ENCODE measurements around the gene SPINT2.

Gene SPINT2

GRCh38 chr19:38250821-38251563 is 13.4 kb upstream of the SPINT2 start:
- CTCF ChIA-PET: interaction anchor here (1.0 to 4.7 kb wide), 7 partner anchors 7 to 108 kb away, joined by 3 to 28 read pairs (median 5); partner anchors contain the start of gene CATSPERG
- no peak for DNase-seq
- H3K4me1 ChIP-seq (ENCODE audit: control extremely low read depth in 1 of 4, control insufficient read depth in 4 of 4, insufficient read depth in 4 of 4, low read length in 3 of 4): peaks cover 0 to 37% (median 33%) of the 10 kb centered on the region in 4 experiments
- POLR2A ChIA-PET: interaction anchor here (0.6 to 0.8 kb wide), 2 partner anchors 15 to 44 kb away, joined by 4 to 5 read pairs; no protein-coding TSS in a partner anchor
- H3K36me3 ChIP-seq (ENCODE audit: control insufficient read depth in 4 of 4, insufficient read depth in 4 of 4, low read length in 3 of 4): no peaks in the 10 kb centered on the region
- no peaks in the 10 kb centered on the region for H3K27me3 ChIP-seq (replicated peaks in 2 of 5; ENCODE audit: control insufficient read depth in 4 of 5, insufficient read depth in 5 of 5, low read length in 4 of 5)
- no peaks in the 10 kb centered on the region for H3K9me3 ChIP-seq (ENCODE audit: control extremely low read depth in 1 of 5, control insufficient read depth in 4 of 5, insufficient read depth in 2 of 5, low read depth in 1 of 5, low read length in 4 of 5)
- 90% methylated on average over 6 of the region's 18 CpGs for WGBS (ENCODE audit: insufficient coverage)
- no peak overlapping the region for H3K4me3 ChIP-seq (ENCODE audit: control insufficient read depth in 1 of 7, extremely low read depth in 1 of 7, insufficient read depth in 4 of 7, low read depth in 2 of 7, low read length in 6 of 7)
- H3K27ac ChIP-seq (ENCODE audit: insufficient read depth in 1 of 2, low read depth in 1 of 2, low read length in 2 of 2, poor library complexity in 1 of 2, severe bottlenecking in 2 of 2): no peak overlapping the region

- H3K4me3 ChIP-seq (ENCODE audit: control insufficient read depth in 1 of 7, extremely low read depth in 1 of 7, insufficient read depth in 4 of 7, low read depth in 2 of 7, low read length in 6 of 7): peak overlapping the region in 2 of 7 experiments; percentile 19 to 45
- H3K36me3 ChIP-seq (ENCODE audit: control insufficient read depth in 4 of 4, insufficient read depth in 4 of 4, low read length in 3 of 4): no peaks in the 10 kb centered on the region
- H3K27me3 ChIP-seq (replicated peaks in 2 of 5; ENCODE audit: control insufficient read depth in 4 of 5, insufficient read depth in 5 of 5, low read length in 4 of 5): peaks cover 0 to 2% (median 0%) of the 10 kb centered on the region in 5 experiments
- WGBS (ENCODE audit: insufficient coverage): 20% methylated on average over 10 of the region's 10 CpGs
- CTCF ChIA-PET: interaction anchor here (0.8 to 4.7 kb wide), 8 partner anchors 8 to 189 kb away, joined by 3 to 28 read pairs (median 4); partner anchors contain the start of gene CATSPERG
- POLR2A ChIA-PET: interaction anchor here (0.6 kb wide), 1 partner anchor 16 kb away, joined by 5 read pairs; no protein-coding TSS in a partner anchor
- no peak for DNase-seq
- peaks cover 0 to 43% (median 39%) of the 10 kb centered on the region in 4 experiments for H3K4me1 ChIP-seq (ENCODE audit: control extremely low read depth in 1 of 4, control insufficient read depth in 4 of 4, insufficient read depth in 4 of 4, low read length in 3 of 4)
- no peak overlapping the region for H3K27ac ChIP-seq (ENCODE audit: insufficient read depth in 1 of 2, low read depth in 1 of 2, low read length in 2 of 2, poor library complexity in 1 of 2, severe bottlenecking in 2 of 2)
- no peaks in the 10 kb centered on the region for H3K9me3 ChIP-seq (ENCODE audit: control extremely low read depth in 1 of 5, control insufficient read depth in 4 of 5, insufficient read depth in 2 of 5, low read depth in 1 of 5, low read length in 4 of 5)
Measured at GRCh38 chr19:38251564-38252051, 12.8 kb upstream of the SPINT2 start.

- Histone ChIP-seq H3K27me3 (replicated peaks in 2 of 5; ENCODE audit: control insufficient read depth in 4 of 5, insufficient read depth in 5 of 5, low read length in 4 of 5) (peaks cover 0 to 6% (median 0%) of the 10 kb centered on the region in 5 experiments), H3K9me3 (ENCODE audit: control extremely low read depth in 1 of 5, control insufficient read depth in 4 of 5, insufficient read depth in 2 of 5, low read depth in 1 of 5, low read length in 4 of 5) (no peaks in the 10 kb centered on the region), H3K36me3 (ENCODE audit: control insufficient read depth in 4 of 4, insufficient read depth in 4 of 4, low read length in 3 of 4) (no peaks in the 10 kb centered on the region), H3K4me1 (ENCODE audit: control extremely low read depth in 1 of 4, control insufficient read depth in 4 of 4, insufficient read depth in 4 of 4, low read length in 3 of 4) (peaks cover 0 to 48% (median 42%) of the 10 kb centered on the region in 4 experiments), H3K27ac (ENCODE audit: insufficient read depth in 1 of 2, low read depth in 1 of 2, low read length in 2 of 2, poor library complexity in 1 of 2, severe bottlenecking in 2 of 2) (no peak overlapping the region), H3K4me3 (ENCODE audit: control insufficient read depth in 1 of 7, extremely low read depth in 1 of 7, insufficient read depth in 4 of 7, low read depth in 2 of 7, low read length in 6 of 7) (no peak overlapping the region)
- 90% methylated on average over 5 of the region's 5 CpGs for WGBS (ENCODE audit: insufficient coverage)
- no peak for DNase-seq
- POLR2A ChIA-PET: no interaction called here
- CTCF ChIA-PET: interaction anchor here (0.8 to 4.7 kb wide), 8 partner anchors 9 to 188 kb away, joined by 3 to 28 read pairs (median 4); partner anchors contain the start of gene CATSPERG
Measured at GRCh38 chr19:38252385-38252784, 12.0 kb upstream of the SPINT2 start.

- Histone ChIP-seq H3K36me3 (ENCODE audit: control insufficient read depth in 4 of 4, insufficient read depth in 4 of 4, low read length in 3 of 4) (no peaks in the 10 kb centered on the region), H3K4me1 (ENCODE audit: control extremely low read depth in 1 of 4, control insufficient read depth in 4 of 4, insufficient read depth in 4 of 4, low read length in 3 of 4) (peaks cover 0 to 48% (median 42%) of the 10 kb centered on the region in 4 experiments), H3K4me3 (ENCODE audit: control insufficient read depth in 1 of 7, extremely low read depth in 1 of 7, insufficient read depth in 4 of 7, low read depth in 2 of 7, low read length in 6 of 7) (peak overlapping the region in 2 of 7 experiments; percentile 7 to 34), H3K27ac (ENCODE audit: insufficient read depth in 1 of 2, low read depth in 1 of 2, low read length in 2 of 2, poor library complexity in 1 of 2, severe bottlenecking in 2 of 2) (no peak overlapping the region), H3K27me3 (replicated peaks in 2 of 5; ENCODE audit: control insufficient read depth in 4 of 5, insufficient read depth in 5 of 5, low read length in 4 of 5) (peaks cover 0 to 6% (median 0%) of the 10 kb centered on the region in 5 experiments), H3K9me3 (ENCODE audit: control extremely low read depth in 1 of 5, control insufficient read depth in 4 of 5, insufficient read depth in 2 of 5, low read depth in 1 of 5, low read length in 4 of 5) (no peaks in the 10 kb centered on the region)
- 49% methylated on average over 14 of the region's 21 CpGs for WGBS (ENCODE audit: insufficient coverage)
- no peak for DNase-seq
- POLR2A ChIA-PET: interaction anchor here (0.5 kb wide), 1 partner anchor 16 kb away, joined by 3 read pairs; no protein-coding TSS in a partner anchor
- CTCF ChIA-PET: interaction anchor here (1.3 to 4.7 kb wide), 5 partner anchors 9 to 131 kb away, joined by 3 to 28 read pairs (median 4); partner anchors contain the start of gene CATSPERG
Measured at GRCh38 chr19:38252941-38253691, 11.3 kb upstream of the SPINT2 start.

GRCh38 chr19:38253788-38254187 is 10.6 kb upstream of the SPINT2 start:
- no peak overlapping the region for H3K27ac ChIP-seq (ENCODE audit: insufficient read depth in 1 of 2, low read depth in 1 of 2, low read length in 2 of 2, poor library complexity in 1 of 2, severe bottlenecking in 2 of 2)
- H3K36me3 ChIP-seq (ENCODE audit: control insufficient read depth in 4 of 4, insufficient read depth in 4 of 4, low read length in 3 of 4): no peaks in the 10 kb centered on the region
- no peaks in the 10 kb centered on the region for H3K9me3 ChIP-seq (ENCODE audit: control extremely low read depth in 1 of 5, control insufficient read depth in 4 of 5, insufficient read depth in 2 of 5, low read depth in 1 of 5, low read length in 4 of 5)
- CTCF ChIA-PET: interaction anchor here (1.4 to 4.7 kb wide), 3 partner anchors 7 to 131 kb away, joined by 3 to 28 read pairs (median 5); no protein-coding TSS in a partner anchor
- no peak for DNase-seq
- POLR2A ChIA-PET: no interaction called here
- 95% methylated on average over 5 of the region's 5 CpGs for WGBS (ENCODE audit: insufficient coverage)
- H3K27me3 ChIP-seq (replicated peaks in 2 of 5; ENCODE audit: control insufficient read depth in 4 of 5, insufficient read depth in 5 of 5, low read length in 4 of 5): peaks cover 0 to 6% (median 0%) of the 10 kb centered on the region in 5 experiments
- no peak overlapping the region for H3K4me3 ChIP-seq (ENCODE audit: control insufficient read depth in 1 of 7, extremely low read depth in 1 of 7, insufficient read depth in 4 of 7, low read depth in 2 of 7, low read length in 6 of 7)
- peaks cover 0 to 48% (median 42%) of the 10 kb centered on the region in 4 experiments for H3K4me1 ChIP-seq (ENCODE audit: control extremely low read depth in 1 of 4, control insufficient read depth in 4 of 4, insufficient read depth in 4 of 4, low read length in 3 of 4)

GRCh38 chr19:38255383-38256014 is 8.9 kb upstream of the SPINT2 start:
- H3K4me3 ChIP-seq (ENCODE audit: control insufficient read depth in 1 of 7, extremely low read depth in 1 of 7, insufficient read depth in 4 of 7, low read depth in 2 of 7, low read length in 6 of 7): peak overlapping the region in 3 of 7 experiments; percentile 25 to 60 (median 58)
- peaks cover 0 to 48% (median 42%) of the 10 kb centered on the region in 4 experiments for H3K4me1 ChIP-seq (ENCODE audit: control extremely low read depth in 1 of 4, control insufficient read depth in 4 of 4, insufficient read depth in 4 of 4, low read length in 3 of 4)
- CTCF ChIA-PET: interaction anchor here (0.7 to 2.6 kb wide), 11 partner anchors 8 to 130 kb away, joined by 3 to 11 read pairs (median 4); partner anchors contain the start of gene CATSPERG
- H3K36me3 ChIP-seq (ENCODE audit: control insufficient read depth in 4 of 4, insufficient read depth in 4 of 4, low read length in 3 of 4): no peaks in the 10 kb centered on the region
- H3K27me3 ChIP-seq (replicated peaks in 2 of 5; ENCODE audit: control insufficient read depth in 4 of 5, insufficient read depth in 5 of 5, low read length in 4 of 5): peaks cover 0 to 6% (median 0%) of the 10 kb centered on the region in 5 experiments
- H3K27ac ChIP-seq (ENCODE audit: insufficient read depth in 1 of 2, low read depth in 1 of 2, low read length in 2 of 2, poor library complexity in 1 of 2, severe bottlenecking in 2 of 2): peak overlapping the region in 1 of 2 experiments; percentile 54
- no peaks in the 10 kb centered on the region for H3K9me3 ChIP-seq (ENCODE audit: control extremely low read depth in 1 of 5, control insufficient read depth in 4 of 5, insufficient read depth in 2 of 5, low read depth in 1 of 5, low read length in 4 of 5)
- peak in 2 of 3 donors; percentile 76 to 87 for DNase-seq
- 55% methylated on average over 15 of the region's 17 CpGs for WGBS (ENCODE audit: insufficient coverage)
- POLR2A ChIA-PET: interaction anchor here (0.5 to 1.4 kb wide), 2 partner anchors 10 to 263 kb away, joined by 3 to 5 read pairs; no protein-coding TSS in a partner anchor

All from common myeloid progenitor, CD34-positive (primary cell).